PFSK-1 (cell line): ENCODE results near the gene KLHDC7B.

Source experiments
- FOXP2 ChIP-seq: optimal IDR thresholded peaks from 2 replicates; pipeline ENCODE3; 2011; ENCODE audit warnings: borderline replicate concordance, control low read depth, inconsistent platforms; ENCODE audit not compliant: insufficient read depth; ENCODE audit errors: extremely low read length, extremely low read depth
- POLR2AphosphoS5 ChIP-seq: IDR thresholded peaks from 2 replicates; pipeline ENCODE4 v1.6.1; 2012; ENCODE audit warnings: low read depth, mild to moderate bottlenecking, control low read depth, low read length, moderate library complexity
- SIN3A ChIP-seq: IDR thresholded peaks from 2 replicates; pipeline ENCODE4 v1.6.1; 2012; ENCODE audit warnings: mild to moderate bottlenecking, low read length, moderate library complexity, borderline replicate concordance; ENCODE audit not compliant: insufficient read depth
- TAF1 ChIP-seq: IDR thresholded peaks from 2 replicates; pipeline ENCODE4 v1.6.1; 2012; ENCODE audit warnings: low read length, control low read depth, borderline replicate concordance; ENCODE audit not compliant: insufficient read depth
- TF ChIP-seq, protein P1 (sequence below), 2 experiments: IDR thresholded peaks; 2 replicates each; pipeline versions ENCODE4 v1.6.1 to v1.8.0; 2011 to 2012; ENCODE audit warnings: low read depth in 2 of 2, low read length in 2 of 2, control low read depth in 1 of 2, inconsistent platforms in 1 of 2, mild to moderate bottlenecking in 1 of 2, moderate library complexity in 1 of 2; ENCODE audit not compliant: insufficient read depth in 1 of 2

The KLHDC7B gene

GRCh38 chr22:50523806-50524675, 21.7 kb upstream of the KLHDC7B start:
- TF ChIP-seq, protein P1, sequence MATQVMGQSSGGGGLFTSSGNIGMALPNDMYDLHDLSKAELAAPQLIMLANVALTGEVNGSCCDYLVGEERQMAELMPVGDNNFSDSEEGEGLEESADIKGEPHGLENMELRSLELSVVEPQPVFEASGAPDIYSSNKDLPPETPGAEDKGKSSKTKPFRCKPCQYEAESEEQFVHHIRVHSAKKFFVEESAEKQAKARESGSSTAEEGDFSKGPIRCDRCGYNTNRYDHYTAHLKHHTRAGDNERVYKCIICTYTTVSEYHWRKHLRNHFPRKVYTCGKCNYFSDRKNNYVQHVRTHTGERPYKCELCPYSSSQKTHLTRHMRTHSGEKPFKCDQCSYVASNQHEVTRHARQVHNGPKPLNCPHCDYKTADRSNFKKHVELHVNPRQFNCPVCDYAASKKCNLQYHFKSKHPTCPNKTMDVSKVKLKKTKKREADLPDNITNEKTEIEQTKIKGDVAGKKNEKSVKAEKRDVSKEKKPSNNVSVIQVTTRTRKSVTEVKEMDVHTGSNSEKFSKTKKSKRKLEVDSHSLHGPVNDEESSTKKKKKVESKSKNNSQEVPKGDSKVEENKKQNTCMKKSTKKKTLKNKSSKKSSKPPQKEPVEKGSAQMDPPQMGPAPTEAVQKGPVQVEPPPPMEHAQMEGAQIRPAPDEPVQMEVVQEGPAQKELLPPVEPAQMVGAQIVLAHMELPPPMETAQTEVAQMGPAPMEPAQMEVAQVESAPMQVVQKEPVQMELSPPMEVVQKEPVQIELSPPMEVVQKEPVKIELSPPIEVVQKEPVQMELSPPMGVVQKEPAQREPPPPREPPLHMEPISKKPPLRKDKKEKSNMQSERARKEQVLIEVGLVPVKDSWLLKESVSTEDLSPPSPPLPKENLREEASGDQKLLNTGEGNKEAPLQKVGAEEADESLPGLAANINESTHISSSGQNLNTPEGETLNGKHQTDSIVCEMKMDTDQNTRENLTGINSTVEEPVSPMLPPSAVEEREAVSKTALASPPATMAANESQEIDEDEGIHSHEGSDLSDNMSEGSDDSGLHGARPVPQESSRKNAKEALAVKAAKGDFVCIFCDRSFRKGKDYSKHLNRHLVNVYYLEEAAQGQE (IDR thresholded peaks at IDR 0.05; ENCODE audit: insufficient read depth in 1 of 2, low read depth in 2 of 2, low read length in 2 of 2): no peak
- TF ChIP-seq FOXP2: no peak
- TF ChIP-seq POLR2AphosphoS5: no peak
- TF ChIP-seq SIN3A: no peak
- TF ChIP-seq TAF1: no peak

DNA sequence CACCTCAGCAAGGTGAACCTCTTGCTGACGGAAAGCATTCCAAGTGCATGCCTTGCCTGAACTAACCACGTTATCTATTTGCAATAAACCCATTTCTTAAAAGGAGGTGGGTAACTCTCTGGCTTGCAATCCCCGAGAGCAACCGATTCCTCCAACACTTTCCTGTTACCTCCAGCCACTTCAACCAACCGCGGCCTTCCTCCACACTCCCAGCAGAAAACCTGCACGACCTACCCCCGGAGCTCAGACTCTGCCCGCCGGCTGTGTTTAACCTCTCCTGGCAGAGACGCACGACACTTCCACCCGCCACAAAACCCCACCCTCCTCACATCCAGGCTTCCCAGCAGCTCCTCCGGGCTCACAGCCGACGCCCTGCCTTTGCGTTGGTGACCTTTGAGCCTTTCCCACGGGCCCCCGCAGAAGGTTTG, 21.0 kb upstream of the KLHDC7B start:
- no peak for TF ChIP-seq FOXP2
- TF ChIP-seq, protein P1 (IDR thresholded peaks at IDR 0.05; ENCODE audit: insufficient read depth in 1 of 2, low read depth in 2 of 2, low read length in 2 of 2): no peak
- TF ChIP-seq POLR2AphosphoS5: no peak
- no peak for TF ChIP-seq SIN3A
- no peak for TF ChIP-seq TAF1

- peak; percentile 13; the same call in 1 of the 2 replicates for TF ChIP-seq SIN3A
- TF ChIP-seq FOXP2: no peak
- TF ChIP-seq, protein P1 (IDR thresholded peaks at IDR 0.05; ENCODE audit: insufficient read depth in 1 of 2, low read depth in 2 of 2, low read length in 2 of 2): no peak
- peak; percentile 85; the same call in 1 of the 2 replicates for TF ChIP-seq TAF1
- peak; percentile 73 for TF ChIP-seq POLR2AphosphoS5
These were observed 20.4 kb upstream of the KLHDC7B start, which contains the start of gene SCO2 for GRCh38 chr22:50525104-50525857. TSS of gene SCO2 (minus strand) at chr22:50525598. CDS start at chr22:50524411, 1,187 bp downstream.

DNA sequence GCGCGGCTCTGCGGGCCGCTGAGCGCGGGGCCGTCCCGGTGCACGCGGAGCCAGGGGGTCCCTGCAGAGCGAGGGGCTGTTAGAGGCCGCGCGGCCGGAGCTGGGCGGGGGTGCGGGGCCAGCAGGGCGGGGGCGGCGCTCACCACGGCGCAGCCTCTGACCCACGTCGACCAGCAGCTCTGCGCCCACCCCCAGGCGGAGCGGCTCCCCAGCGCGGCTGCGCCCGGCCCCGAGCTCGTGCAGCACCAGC, 19.9 kb upstream of the KLHDC7B start:
- TF ChIP-seq TAF1: no peak
- TF ChIP-seq, protein P1 (IDR thresholded peaks at IDR 0.05; ENCODE audit: insufficient read depth in 1 of 2, low read depth in 2 of 2, low read length in 2 of 2): 0 out of 4 replicates have a peak, but pooled peaks of 1 of the 2 experiments have one; percentile 9
- TF ChIP-seq FOXP2: no peak
